Activated CD4-positive, alpha-beta T cell treated with anti-CD3 and anti-CD28 coated beads, Interleukin-2, amount 50 U/mL, for 48 hours (primary cell): ENCODE results near the gene KIR2DL4.
"Not testable (repeated sequence)": the region's sequence is repeated elsewhere in the genome, so short reads cannot be mapped to it uniquely, and the experiment has no call there.

Experiments used
- DNase-seq, 2 experiments: peaks; one replicate each; pipeline ENCODE4 v3.0.0-alpha.2; 2020

KIR2DL4 gene

DNA sequence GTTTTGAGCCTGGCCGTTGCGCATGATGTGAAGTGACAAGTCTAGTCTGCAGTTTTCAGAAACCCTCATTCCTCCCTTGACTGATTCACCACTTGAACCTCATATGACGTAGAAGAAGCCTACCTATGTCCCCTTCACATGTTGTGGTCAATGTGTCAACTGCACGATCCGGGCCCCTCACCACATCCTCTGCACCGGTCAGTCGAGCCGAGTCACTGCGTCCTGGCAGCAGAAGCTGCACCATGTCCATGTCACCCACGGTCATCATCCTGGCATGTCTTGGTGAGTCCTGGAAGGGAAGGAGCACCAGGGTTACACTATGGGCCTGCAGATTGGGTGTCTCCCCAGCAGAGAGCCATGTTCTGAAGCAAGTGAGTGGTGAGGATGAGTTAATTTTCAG is at the start of gene KIR2DL4:
Gene KIR2DL4 (plus strand): TSS at position 201 of the 400 bp plus-strand sequence. CDS start 42 bp downstream, at position 243.
- no peak for DNase-seq

DNA sequence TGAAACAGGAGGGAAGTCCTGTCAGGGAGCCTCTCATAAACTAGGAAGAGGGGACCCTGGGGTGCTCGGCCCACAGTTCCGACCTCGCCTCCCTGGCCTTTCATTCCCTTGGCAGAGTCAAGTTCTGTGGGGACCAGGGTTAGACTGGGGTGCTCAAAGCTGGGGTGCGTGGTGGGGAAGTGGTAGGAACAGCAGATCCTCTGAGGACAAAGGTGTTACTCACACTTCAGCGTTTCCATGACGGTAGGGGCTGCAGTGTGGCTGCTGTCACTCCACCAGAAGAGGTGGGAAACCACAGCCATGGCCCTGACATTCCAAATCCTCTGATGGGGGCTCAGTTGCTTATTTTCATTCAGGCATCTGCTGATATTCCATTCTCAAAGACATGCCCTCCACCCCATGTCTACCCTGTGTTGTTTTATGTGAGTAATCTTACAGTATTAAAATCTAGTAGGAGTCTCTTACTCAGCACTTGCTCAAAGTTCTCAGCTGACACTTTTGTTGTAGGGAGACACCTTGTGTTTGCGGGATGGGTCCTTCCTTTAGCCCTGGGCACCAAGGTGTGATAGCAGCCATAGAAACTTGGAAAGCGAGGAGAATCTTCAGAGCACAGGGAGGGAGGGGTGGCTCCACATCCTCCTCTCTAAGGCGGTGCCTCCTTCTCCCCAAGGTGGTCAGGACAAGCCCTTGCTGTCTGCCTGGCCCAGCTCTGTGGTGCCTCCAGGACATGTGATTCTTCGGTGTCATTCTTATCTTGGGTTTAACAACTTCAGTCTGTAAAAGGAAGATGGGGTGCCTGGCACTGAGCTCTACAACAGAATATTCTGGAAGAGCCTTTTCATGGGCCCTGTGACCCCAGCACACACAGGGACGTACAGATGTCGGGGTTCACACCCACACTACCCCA is 47.0 kb upstream of the KIR2DL4 start:
- not testable (repeated sequence) for DNase-seq

DNA sequence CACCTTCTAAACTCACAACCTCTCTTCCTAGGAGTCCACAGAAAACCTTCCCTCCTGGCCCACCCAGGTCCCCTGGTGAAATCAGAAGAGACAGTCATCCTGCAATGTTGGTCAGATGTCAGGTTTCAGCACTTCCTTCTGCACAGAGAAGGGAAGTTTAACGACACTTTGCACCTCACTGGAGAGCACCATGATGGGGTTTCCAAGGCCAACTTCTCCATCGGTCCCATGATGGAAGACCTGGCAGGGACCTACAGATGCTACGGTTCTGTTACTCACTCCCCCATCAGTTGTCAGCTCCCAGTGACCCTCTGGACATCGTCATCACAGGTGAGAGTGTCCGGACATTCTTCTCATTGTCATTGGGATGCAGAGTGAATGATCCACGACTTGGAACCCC is 44.8 kb upstream of the KIR2DL4 start:
- not testable (repeated sequence) for DNase-seq

DNA sequence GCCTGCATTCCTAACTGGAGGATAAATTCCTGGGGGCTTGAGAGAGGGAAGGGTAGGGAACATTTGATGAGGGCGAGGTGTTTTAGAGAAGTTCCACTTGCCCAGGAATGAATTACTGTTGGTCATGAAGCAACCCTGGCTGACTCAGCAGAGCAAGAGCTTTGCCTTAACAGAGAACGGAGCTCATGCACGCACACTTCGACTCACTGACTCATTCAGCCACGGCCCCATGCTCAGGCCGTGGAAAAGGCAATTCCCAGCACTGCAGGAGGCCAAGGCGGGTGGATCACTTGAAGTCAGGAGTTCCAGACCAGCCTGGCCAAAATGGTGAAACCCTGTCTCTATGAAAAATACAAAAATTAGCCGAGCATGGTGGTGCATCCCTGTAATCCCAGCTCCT is 39.2 kb upstream of the KIR2DL4 start:
- DNase-seq = not testable (repeated sequence)

DNA sequence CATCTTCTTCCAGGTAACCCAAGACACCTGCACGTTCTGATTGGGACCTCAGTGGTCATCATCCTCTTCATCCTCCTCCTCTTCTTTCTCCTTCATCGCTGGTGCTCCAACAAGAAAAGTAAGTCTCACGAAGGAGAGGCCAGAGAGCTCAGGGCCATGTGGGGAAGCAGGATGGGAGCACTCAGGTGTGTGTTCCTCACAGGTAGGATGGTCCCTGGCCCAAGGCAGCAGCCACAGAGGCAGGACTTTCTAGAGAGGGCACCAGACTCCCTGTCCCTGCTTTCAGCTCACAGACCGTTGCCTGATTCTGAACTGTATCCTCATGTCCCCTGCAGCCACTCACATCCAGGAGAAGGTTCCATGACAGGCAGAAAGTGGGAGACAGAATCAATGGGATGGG is 36.9 kb upstream of the KIR2DL4 start:
- DNase-seq = not testable (repeated sequence)

DNA sequence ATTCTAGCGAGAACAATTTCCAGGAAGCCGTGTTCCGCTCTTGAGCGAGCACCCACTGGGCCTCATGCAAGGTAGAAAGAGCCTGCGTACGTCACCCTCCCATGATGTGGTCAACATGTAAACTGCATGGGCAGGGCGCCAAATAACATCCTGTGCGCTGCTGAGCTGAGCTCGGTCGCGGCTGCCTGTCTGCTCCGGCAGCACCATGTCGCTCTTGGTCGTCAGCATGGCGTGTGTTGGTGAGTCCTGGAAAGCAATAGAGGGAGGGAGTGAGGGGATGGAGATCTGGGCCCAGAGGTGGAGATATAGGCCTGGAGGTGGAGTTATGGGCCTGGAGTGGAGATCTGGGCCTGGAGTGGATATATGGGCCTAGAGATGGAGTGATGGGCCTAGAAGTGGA is 33.8 kb upstream of the KIR2DL4 start, which contains the start of gene KIR2DL1:
Gene KIR2DL1 (plus strand): TSS at position 148 of the 400 bp plus-strand sequence. CDS start 58 bp downstream, at position 206.
- DNase-seq = not testable (repeated sequence)

DNA sequence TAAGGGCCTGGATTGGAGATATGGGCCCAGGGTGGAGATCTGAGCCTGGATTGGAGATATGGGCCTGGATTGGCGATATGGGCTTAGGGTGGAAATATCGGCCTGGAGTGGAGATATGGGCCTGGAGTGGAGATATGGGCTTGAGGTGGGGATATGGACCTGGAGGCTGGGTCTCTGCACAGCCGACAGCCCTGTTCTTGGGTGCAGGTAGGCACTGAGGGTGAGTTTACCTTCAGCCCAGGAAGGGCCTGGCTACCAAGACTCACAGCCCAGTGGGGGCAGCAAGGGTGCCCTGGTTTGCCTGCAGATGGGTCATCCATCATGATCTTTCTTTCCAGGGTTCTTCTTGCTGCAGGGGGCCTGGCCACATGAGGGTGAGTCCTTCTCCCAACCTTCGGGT is 32.9 kb upstream of the KIR2DL4 start:
- DNase-seq = not testable (repeated sequence)

DNA sequence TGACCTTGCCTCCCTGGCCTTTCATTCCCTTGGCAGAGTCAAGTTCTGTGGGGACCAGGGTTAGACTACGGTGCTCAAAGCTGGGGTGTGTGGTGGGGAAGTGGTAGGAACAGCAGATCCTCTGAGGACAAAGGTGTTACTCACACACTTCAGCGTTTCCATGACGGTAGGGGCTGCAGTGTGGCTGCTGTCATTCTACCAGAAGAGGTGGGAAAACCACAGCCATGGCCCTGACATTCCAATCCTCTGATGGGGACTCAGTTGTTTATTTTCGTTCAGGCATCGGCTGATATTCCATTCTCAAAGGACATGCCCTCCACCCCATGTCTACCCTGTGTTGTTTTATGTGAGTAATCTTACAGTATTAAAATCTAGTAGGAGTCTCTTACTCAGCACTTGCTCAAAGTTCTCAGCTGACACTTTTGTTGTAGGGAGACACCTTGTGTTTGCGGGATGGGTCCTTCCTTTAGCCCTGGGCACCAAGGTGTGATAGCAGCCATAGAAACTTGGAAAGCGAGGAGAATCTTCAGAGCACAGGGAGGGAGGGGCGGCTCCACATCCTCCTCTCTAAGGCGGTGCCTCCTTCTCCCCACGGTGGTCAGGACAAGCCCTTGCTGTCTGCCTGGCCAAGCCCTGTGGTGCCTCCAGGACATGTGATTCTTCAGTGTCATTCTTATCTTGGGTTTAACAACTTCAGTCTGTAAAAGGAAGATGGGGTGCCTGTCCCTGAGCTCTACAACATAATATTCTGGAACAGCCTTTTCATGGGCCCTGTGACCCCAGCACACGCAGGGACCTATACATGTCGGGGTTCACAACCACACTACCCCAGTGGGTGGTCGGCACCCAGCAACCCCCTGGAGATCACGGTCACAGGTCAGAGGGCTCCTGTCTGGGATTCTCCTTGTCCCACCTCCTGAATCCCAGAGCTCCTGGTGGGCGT is 32.1 kb upstream of the KIR2DL4 start:
- DNase-seq = not testable (repeated sequence)

DNA sequence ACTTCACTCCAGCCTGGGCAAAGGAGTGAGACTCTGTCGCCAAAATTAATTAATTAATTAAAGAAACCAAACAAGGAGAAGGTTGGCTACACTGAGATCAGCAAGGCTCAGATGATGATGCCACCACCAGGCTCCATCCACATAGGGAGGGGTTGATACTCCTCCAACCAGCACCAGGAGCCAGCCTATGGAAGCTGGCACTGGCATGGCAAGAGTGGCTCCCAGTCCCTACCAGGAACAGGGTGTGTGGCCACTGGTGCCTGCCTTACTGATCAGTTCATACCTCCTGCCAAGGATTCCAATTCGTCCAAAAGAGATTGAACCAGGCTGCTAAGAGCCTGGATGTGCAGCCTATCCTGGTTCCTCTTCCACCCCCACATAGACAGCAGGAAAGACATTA is 30.7 kb upstream of the KIR2DL4 start:
- DNase-seq = not testable (repeated sequence)

DNA sequence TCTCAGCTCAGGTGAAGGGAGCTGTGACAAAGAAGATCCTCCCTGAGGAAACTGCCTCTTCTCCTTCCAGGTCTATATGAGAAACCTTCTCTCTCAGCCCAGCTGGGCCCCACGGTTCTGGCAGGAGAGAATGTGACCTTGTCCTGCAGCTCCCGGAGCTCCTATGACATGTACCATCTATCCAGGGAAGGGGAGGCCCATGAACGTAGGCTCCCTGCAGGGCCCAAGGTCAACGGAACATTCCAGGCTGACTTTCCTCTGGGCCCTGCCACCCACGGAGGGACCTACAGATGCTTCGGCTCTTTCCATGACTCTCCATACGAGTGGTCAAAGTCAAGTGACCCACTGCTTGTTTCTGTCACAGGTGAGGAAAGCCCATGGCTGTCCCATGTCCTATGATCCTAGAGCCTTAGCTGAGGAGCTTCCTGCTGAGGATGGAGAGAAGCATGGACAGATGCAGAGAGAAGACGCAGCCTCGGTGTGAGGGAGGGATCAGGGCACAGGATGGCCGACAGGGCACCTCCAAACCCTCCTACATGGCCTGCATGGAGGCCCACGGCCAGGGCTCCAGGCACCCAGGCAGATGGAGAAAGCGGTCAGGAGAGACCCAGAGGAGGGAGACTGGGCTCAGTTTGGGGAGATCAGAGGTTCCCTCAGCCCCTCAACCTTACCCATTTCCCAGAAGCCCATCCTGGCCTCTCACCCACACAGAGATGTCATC is 28.2 kb upstream of the KIR2DL4 start:
- DNase-seq = not testable (repeated sequence)

DNA sequence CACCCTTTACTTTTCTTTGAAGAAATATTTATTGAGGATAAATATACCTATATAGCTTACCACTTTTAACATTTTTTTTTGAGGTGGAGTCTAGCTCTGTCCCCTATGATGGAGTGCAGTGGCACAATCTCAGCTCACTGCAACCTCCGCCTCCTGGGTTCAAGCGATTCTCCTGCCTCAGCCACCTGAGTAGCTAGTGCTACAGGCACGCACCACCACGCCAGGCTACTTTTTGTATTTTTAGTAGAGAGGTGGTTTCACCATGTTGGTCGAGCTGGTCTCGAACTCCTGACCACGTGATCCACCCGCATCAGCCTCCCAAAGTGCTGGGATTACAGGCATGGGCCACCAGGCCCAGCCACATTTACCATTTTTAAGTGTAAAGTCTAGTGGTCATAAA is 27.6 kb upstream of the KIR2DL4 start:
- not testable (repeated sequence) for DNase-seq

DNA sequence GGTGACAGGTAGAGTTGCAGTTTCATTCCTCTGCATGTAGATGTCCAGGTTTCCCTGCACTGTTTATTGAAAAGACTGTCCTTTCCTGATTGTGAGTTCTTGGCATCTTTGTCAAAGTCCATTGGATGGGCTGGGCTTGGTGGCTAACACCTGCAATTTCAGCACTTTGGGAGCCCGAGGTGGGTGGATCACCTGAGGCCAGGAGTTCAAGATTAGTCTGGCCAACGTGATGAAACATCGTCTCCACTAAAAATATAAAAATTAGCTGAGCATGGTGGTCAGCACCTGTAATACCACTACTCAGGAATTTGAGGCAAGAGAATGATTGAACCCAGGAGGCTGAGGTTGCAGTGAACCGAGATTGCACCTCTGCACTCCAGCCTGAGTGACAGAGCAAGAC is 25.6 kb upstream of the KIR2DL4 start:
- DNase-seq = not testable (repeated sequence)

DNA sequence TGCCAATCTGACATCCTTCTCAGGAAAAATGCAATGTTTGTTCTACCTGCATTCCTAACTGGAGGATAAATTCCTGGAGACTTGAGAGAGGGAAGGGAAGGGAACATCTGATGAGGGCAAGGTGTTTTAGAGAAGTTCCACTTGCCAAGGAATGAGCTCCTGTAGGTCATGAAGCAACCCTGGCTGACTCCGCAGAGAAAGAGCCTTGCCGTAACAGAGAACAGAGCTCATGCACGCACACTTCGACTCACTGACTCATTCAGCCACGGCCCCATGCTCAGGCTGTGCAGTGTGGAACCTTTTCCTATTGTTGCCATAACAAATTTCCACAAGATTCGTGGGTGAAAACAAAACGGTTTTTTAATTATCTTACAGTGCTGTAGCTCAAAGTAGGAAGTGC is 24.5 kb upstream of the KIR2DL4 start:
- DNase-seq = not testable (repeated sequence)

DNA sequence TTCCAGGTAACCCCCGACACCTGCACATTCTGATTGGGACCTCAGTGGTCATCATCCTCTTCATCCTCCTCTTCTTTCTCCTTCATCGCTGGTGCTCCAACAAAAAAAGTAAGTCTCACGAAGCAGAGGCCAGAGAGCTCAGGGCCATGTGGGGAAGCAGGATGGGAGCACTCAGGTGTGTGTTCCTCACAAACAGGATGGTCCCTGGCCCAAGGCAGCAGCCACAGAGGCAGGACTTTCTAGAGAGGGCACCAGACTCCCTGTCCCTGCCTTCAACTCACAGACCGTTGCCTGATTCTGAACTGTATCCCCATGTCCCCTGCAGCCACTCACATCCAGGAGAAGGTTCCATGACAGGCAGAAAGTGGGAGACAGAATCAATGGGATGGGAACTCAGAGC is 20.5 kb upstream of the KIR2DL4 start:
- DNase-seq = not testable (repeated sequence)

DNA sequence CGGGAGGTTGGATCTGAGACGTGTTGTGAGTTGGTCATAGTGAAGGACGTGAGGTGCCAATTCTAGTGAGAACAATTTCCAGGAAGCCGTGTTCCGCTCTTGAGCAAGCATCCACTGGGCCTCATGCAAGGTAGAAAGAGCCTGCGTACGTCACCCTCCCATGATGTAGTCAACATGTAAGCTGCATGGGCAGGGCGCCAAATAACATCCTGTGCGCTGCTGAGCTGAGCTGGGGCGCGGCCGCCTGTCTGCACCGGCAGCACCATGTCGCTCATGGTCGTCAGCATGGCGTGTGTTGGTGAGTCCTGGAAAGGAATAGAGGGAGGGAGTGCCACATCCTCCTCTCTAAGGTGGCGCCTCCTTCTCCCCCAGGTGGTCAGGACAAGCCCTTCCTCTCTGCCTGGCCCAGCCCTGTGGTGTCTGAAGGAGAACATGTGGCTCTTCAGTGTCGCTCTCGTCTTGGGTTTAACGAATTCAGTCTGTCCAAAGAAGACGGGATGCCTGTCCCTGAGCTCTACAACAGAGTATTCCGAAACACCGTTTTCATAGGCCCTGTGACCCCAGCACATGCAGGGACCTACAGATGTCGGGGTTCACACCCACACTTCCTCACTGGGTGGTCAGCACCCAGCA is 17.2 kb upstream of the KIR2DL4 start:
- not testable (repeated sequence) for DNase-seq

DNA sequence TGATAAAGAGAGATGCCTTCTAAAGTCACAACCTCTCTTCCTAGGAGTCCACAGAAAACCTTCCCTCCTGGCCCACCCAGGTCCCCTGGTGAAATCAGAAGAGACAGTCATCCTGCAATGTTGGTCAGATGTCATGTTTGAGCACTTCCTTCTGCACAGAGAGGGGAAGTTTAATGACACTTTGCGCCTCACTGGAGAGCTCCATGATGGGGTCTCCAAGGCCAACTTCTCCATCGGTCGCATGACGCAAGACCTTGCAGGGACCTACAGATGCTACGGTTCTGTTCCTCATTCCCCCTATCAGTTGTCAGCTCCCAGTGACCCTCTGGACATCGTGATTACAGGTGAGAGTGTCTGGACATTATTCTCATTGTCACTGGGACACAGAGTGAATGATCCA is 15.3 kb upstream of the KIR2DL4 start:
- not testable (repeated sequence) for DNase-seq

DNA sequence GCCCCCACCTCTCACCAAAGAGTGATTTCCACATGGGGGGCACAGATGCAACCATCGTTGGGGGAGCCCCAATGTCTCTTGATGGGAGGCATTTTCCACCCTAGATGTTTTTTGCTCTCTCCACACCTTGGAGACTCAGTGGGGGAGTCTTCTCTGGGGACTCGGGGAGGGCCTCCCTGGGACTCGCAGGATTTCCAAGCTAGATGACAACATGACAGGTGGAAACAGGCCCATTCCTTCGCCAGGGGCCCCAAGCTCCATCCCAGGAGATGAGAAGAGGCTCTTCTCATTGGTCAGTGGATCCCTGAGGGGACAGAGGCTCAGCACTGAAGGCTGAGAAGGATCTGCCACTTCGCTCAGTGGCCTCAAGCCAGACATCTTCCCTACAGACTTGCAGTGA is 12.7 kb upstream of the KIR2DL4 start:
- DNase-seq = no peak

DNA sequence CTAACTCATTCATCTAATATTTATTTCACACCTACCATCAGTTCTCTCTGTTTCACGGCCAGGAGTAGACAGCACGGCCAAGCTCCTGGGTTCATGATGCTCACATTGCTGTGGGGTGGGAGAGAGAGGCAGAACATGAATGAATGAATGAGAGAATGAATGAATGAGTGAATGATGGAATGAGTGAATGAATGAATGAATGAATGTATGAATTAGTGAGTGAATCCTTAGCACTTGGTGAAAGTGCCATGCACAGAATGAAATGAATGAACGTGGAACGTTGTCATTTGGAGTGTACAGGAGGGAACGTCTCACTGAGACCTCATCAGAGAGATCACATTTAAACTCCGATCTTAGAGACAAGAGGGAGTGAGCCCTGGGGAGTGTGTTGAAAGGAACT is 11.9 kb upstream of the KIR2DL4 start:
- DNase-seq = no peak

DNA sequence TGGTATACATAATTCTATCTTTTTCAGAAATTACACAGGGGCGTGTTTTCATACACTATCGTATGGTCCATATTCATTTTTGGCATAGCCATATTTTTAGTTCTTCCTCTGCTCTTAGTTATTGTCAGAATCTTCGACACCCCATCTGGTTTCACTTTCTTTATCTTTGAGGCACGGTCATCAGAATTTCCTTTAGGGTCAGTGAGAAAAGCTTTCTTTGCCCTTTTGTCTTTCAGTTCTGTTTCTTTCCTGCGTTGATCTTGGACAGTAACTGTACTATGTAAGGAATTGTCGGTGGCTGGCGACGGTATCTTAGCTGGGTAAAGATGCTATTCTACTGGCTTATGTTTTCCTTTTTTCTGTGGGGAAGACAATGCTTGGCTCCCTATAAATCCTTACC is 10.6 kb upstream of the KIR2DL4 start:
- no peak for DNase-seq

DNA sequence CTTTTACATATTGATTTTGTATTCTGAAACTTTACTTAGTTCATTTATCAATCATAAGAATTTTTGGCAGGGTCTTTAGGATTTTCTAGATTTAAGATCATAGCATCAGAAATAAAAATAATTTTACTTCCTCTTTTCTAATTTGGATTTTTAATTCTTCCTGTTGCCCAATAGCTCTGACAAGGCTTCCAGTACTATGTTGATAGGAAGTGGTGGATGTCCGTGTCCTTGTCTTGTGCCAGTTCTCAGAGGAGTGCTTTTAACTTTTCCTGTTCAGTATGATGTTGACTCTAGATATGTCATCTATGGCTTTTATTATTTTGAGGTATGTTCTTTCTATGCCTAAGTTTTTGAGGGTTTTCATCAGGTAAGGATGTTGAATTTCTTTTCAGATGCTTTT is 7.7 kb upstream of the KIR2DL4 start:
- no peak for DNase-seq

DNA sequence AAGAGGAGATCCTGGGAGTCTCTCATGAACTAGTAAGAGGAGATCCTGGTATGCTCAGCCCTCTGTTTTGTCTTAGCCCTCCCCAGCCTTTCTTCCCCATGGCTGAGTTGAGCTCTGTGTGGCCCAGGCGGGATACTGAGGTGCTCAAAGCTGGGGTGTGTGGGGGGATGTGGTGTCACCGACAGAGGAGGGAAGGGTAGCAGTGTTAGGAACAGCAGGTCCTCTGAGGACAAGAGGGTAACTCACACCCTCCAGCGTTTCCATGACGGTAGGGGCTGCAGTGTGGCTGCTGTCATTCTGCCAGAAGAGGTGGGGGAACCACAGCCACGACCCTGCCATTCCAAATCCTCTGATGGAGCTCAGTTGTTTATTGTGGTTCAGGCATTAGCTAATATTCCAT is 691 bp downstream of the KIR2DL4 start:
- no peak for DNase-seq

DNA sequence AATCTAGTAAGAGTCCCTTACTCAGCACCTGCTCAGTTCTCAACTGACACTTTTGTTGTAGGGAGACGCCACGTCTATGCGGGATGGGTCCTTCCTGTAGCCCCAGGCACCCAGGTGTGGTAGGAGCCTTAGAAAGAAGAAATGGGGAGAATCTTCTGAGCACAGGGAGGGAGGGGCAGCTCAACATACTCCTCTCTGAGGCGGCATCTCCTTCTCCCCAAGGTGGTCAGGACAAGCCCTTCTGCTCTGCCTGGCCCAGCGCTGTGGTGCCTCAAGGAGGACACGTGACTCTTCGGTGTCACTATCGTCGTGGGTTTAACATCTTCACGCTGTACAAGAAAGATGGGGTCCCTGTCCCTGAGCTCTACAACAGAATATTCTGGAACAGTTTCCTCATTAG is 1.2 kb downstream of the KIR2DL4 start:
- DNase-seq = no peak
